Measurements from ENCODE around the gene RETREG3. TPM values are rescaled to one million over a fixed set of nuclear protein-coding genes. Genes with fewer than 3 reads are reported as not detected.

RETREG3 gene
- total and polyA plus RNA-seq, 2 of the 13 experiments (the other 11 are each of a cell fraction or from before 2014, with no cell fraction given), result 47.0 to 55.8 TPM

- TF ChIP-seq, protein P1, sequence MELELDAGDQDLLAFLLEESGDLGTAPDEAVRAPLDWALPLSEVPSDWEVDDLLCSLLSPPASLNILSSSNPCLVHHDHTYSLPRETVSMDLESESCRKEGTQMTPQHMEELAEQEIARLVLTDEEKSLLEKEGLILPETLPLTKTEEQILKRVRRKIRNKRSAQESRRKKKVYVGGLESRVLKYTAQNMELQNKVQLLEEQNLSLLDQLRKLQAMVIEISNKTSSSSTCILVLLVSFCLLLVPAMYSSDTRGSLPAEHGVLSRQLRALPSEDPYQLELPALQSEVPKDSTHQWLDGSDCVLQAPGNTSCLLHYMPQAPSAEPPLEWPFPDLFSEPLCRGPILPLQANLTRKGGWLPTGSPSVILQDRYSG (CRISPR knock-in tag; IDR thresholded peaks at IDR 0.05), result peak; percentile 84; the same call in 1 of the 2 replicates
- peak; percentile 49; the same call in 1 of the 2 replicates for TF ChIP-seq BHLHE40 (IDR thresholded peaks at IDR 0.05; ENCODE audit: low read length)
- peak; percentile 89; the same call in 1 of the 2 replicates for TF ChIP-seq SNAI1 (CRISPR knock-in tag; IDR thresholded peaks at IDR 0.05; ENCODE audit: borderline replicate concordance)
- 0 out of 2 replicates have a peak, but pooled peaks have one; percentile 33 for TF ChIP-seq ZSCAN30 (CRISPR knock-in tag; IDR thresholded peaks at IDR 0.05)
- TF ChIP-seq, protein P2, sequence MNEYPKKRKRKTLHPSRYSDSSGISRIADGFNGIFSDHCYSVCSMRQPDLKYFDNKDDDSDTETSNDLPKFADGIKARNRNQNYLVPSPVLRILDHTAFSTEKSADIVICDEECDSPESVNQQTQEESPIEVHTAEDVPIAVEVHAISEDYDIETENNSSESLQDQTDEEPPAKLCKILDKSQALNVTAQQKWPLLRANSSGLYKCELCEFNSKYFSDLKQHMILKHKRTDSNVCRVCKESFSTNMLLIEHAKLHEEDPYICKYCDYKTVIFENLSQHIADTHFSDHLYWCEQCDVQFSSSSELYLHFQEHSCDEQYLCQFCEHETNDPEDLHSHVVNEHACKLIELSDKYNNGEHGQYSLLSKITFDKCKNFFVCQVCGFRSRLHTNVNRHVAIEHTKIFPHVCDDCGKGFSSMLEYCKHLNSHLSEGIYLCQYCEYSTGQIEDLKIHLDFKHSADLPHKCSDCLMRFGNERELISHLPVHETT (CRISPR knock-in tag; conservative IDR thresholded peaks at IDR 0.05), result peak; percentile 12; the same call in 1 of the 2 replicates
- TF ChIP-seq, protein P3, sequence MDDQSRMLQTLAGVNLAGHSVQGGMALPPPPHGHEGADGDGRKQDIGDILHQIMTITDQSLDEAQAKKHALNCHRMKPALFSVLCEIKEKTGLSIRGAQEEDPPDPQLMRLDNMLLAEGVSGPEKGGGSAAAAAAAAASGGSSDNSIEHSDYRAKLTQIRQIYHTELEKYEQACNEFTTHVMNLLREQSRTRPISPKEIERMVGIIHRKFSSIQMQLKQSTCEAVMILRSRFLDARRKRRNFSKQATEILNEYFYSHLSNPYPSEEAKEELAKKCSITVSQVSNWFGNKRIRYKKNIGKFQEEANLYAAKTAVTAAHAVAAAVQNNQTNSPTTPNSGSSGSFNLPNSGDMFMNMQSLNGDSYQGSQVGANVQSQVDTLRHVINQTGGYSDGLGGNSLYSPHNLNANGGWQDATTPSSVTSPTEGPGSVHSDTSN (CRISPR knock-in tag; IDR thresholded peaks at IDR 0.05; ENCODE audit: borderline replicate concordance), result 0 out of 2 replicates have a peak, but pooled peaks have one; percentile 32
- TF ChIP-seq, protein P4, sequence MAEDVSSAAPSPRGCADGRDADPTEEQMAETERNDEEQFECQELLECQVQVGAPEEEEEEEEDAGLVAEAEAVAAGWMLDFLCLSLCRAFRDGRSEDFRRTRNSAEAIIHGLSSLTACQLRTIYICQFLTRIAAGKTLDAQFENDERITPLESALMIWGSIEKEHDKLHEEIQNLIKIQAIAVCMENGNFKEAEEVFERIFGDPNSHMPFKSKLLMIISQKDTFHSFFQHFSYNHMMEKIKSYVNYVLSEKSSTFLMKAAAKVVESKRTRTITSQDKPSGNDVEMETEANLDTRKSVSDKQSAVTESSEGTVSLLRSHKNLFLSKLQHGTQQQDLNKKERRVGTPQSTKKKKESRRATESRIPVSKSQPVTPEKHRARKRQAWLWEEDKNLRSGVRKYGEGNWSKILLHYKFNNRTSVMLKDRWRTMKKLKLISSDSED (CRISPR knock-in tag; IDR thresholded peaks at IDR 0.05), result no peak
- TF ChIP-seq MAFG (CRISPR knock-in tag; IDR thresholded peaks at IDR 0.05), result no peak
- no peak; the same call in 1 of the 2 replicates for TF ChIP-seq HNF4G (IDR thresholded peaks at IDR 0.05; ENCODE audit: borderline replicate concordance, low read depth, low read length)
- peak; percentile 59; the same call in 1 of the 2 replicates for TF ChIP-seq HNF4G (CRISPR knock-in tag; IDR thresholded peaks at IDR 0.05; ENCODE audit: borderline replicate concordance, low read depth)
- no peak; the same call in 1 of the 2 replicates for TF ChIP-seq ZNF616 (CRISPR knock-in tag; IDR thresholded peaks at IDR 0.05; ENCODE audit: low read depth)
- TF ChIP-seq POLR2AphosphoS5 (IDR thresholded peaks at IDR 0.05; ENCODE audit: low read depth, low read length), result peak; percentile 92
Observed at GRCh38 chr17:42609182-42609813, at the start of gene RETREG3, which contains the start of gene TUBG1 (continued).

Measured in HepG2 (cell line).